Activated CD4-positive, alpha-beta memory T cell treated with anti-CD3 and anti-CD28 coated beads, Interleukin-2, amount 10 ng/mL, durations not matched to agents 7 days and 5 days (primary cell): ENCODE results near the gene GTPBP3. TPM values are rescaled to one million over a fixed set of nuclear protein-coding genes. Genes with fewer than 3 reads are reported as not detected.
"Not testable (repeated sequence)": the region's sequence is repeated elsewhere in the genome, so short reads cannot be mapped to it uniquely, and the experiment has no call there.

ENCODE experiments used
- CTCF ChIA-PET: fragments of 350-600 bp; sonication (Branson Sonifier 250); formaldehyde crosslinking; loops from one replicate; lab custom pipeline; 2021; ENCODE audit warnings: antibody characterized with exemption, inconsistent platforms; lab: Charles Lee
- POLR2A ChIA-PET: fragments of 350-600 bp; sonication (Branson Sonifier 250); formaldehyde crosslinking; loops from one replicate; lab custom pipeline; 2021; ENCODE audit warnings: antibody characterized with exemption; lab: Charles Lee
- DNase-seq: peaks from one replicate; pipeline ENCODE4 v3.0.0-alpha.2; 2020
- H3K27ac Mint-ChIP-seq: one replicate; pipeline ENCODE4 v1.8.0; 2021; ENCODE audit warnings: mild to moderate bottlenecking, mixed read lengths
- H3K27me3 Mint-ChIP-seq: one replicate; pipeline ENCODE4 v1.8.0; 2021; ENCODE audit warnings: mixed read lengths
- H3K36me3 Mint-ChIP-seq: one replicate; pipeline ENCODE4 v1.8.0; 2021; ENCODE audit warnings: low read depth, mixed read lengths
- H3K4me1 Mint-ChIP-seq: one replicate; pipeline ENCODE4 v1.8.0; 2021; ENCODE audit warnings: mixed read lengths
- H3K4me3 Mint-ChIP-seq: one replicate; pipeline ENCODE4 v1.8.0; 2021; ENCODE audit warnings: mild to moderate bottlenecking, mixed read lengths
- H3K9me3 Mint-ChIP-seq: one replicate; pipeline ENCODE4 v1.8.0; 2021; ENCODE audit warnings: mixed read lengths
- total RNA-seq, 2 experiments: library from RNA; stranded (reverse); gene quantifications; one replicate each; pipeline ENCODE4 v1.2.3, GENCODE V29; 2021

Gene GTPBP3, protein sequence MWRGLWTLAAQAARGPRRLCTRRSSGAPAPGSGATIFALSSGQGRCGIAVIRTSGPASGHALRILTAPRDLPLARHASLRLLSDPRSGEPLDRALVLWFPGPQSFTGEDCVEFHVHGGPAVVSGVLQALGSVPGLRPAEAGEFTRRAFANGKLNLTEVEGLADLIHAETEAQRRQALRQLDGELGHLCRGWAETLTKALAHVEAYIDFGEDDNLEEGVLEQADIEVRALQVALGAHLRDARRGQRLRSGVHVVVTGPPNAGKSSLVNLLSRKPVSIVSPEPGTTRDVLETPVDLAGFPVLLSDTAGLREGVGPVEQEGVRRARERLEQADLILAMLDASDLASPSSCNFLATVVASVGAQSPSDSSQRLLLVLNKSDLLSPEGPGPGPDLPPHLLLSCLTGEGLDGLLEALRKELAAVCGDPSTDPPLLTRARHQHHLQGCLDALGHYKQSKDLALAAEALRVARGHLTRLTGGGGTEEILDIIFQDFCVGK
- total RNA-seq = 10 to 100 TPM; 30.2 to 34.2 TPM

DNA sequence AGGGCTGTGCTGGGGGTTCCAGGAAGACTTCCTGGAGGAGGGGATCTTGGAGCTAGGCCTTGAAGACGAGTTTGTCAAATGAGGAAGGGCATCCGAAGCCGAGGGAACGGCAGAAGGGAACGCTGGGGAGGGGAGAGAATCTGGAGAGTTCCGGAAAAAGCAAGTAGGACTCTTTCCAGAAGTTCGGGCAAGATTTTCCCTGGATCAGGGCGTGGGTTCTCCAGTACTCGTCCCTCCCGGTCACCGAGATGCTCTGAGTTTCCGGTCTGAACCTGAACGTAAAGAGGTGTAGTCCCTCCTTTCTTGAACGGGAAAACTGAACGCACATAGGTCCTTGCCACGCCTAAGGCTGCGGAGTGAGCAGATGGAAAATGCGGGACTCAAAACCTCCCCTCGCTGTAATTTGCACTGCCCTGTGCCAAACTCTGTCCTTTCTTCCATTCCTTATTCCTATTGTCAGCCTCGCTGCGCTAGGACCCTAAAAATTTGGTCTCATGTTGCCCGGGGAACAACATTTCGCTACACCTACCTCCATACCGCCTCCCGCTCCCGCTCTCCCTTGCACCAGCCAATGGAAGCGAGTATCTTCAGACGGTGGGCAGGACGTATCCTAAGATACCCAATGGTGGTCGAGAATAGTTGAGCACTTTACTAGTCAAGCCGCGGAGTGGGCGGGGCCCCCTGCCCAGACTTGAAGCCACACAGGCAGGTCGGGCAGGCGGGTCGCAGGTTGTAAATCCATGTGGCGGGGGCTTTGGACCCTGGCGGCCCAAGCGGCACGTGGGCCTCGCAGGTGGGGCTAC lies at the start of gene GTPBP3:
Gene GTPBP3, plus strand, starts transcription at position 682 of the 803 bp plus-strand sequence. Its CDS starts 59 bp downstream, at position 741.
- H3K4me1 Mint-ChIP-seq = peaks cover 55% of the 10 kb centered on the region
- peak within 1 kb of the TSS; percentile 81 for H3K4me3 Mint-ChIP-seq
- ChIA-PET POLR2A (interaction anchor here (0.6 to 5.5 kb wide), 6 partner anchors 24 to 55 kb away, joined by 3 to 50 read pairs (median 4); partner anchors contain the start of genes ABHD8, DDA1 and MRPL34), CTCF (no interaction called here)
- peak within 1 kb of the TSS; percentile 89 for H3K27ac Mint-ChIP-seq
- H3K27me3 Mint-ChIP-seq = no peaks in the 10 kb centered on the region
- H3K9me3 Mint-ChIP-seq = no peaks in the 10 kb centered on the region
- DNase-seq = peak; percentile 98
- H3K36me3 Mint-ChIP-seq = peaks cover 15% of the 10 kb centered on the region

DNA sequence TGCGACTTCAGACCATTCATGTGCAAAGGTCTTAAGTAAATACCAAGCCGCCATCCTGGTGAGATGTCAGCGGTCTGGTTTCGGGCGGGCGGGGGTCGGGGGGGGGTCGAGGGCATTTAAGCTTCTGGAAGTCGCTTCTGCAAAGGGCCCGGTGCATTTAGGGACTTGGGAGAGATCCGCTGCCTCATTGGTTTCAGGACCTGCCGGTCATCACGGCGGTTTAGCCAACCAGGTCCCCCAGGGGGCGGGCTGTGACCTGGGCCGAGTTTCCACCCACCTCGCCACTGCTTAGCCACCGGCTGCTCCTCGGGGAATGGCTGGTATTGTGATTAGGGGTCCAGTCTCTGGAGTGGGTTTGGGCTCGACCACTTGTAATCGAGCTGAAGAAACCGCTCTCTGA lies 47.9 kb upstream of the GTPBP3 start:
- H3K9me3 Mint-ChIP-seq = no peaks in the 10 kb centered on the region
- peaks cover 12% of the 10 kb centered on the region for H3K4me1 Mint-ChIP-seq
- ChIA-PET CTCF (interaction anchor here (2.2 kb wide), 1 partner anchor 16 kb away, joined by 5 read pairs; the partner anchor contains the start of gene MRPL34), POLR2A (interaction anchor here (1.2 to 2.9 kb wide), 2 partner anchors 9 to 22 kb away, joined by 3 to 8 read pairs; partner anchors contain the start of genes ANKLE1 and BABAM1)
- no peak overlapping the region for H3K27ac Mint-ChIP-seq
- H3K36me3 Mint-ChIP-seq = peaks cover 2% of the 10 kb centered on the region
- peak; percentile 55 for DNase-seq
- H3K4me3 Mint-ChIP-seq = no peak overlapping the region
- H3K27me3 Mint-ChIP-seq = peaks cover 3% of the 10 kb centered on the region

GRCh38 chr19:17292301-17293074 lies 44.9 kb upstream of the GTPBP3 start:
- Mint-ChIP-seq H3K27ac (peak overlapping the region; percentile 40), H3K36me3 (peaks cover 2% of the 10 kb centered on the region), H3K9me3 (no peaks in the 10 kb centered on the region), H3K4me3 (peak overlapping the region; percentile 83), H3K4me1 (peaks cover 15% of the 10 kb centered on the region), H3K27me3 (peaks cover 3% of the 10 kb centered on the region)
- ChIA-PET CTCF (interaction anchor here (0.6 to 2.6 kb wide), 22 partner anchors 9 to 127 kb away, joined by 3 to 15 read pairs (median 4); partner anchors contain the start of genes ABHD8, ANKLE1, ANO8 and BABAM1), POLR2A (interaction anchor here (0.8 to 2.9 kb wide), 8 partner anchors 11 to 96 kb away, joined by 3 to 13 read pairs (median 4); partner anchors contain the start of genes ABHD8, ANKLE1 and DDA1)
- peak; percentile 82 for DNase-seq

GRCh38 chr19:17293605-17294004 lies 43.7 kb upstream of the GTPBP3 start:
- H3K4me1 Mint-ChIP-seq = peaks cover 15% of the 10 kb centered on the region
- POLR2A ChIA-PET = interaction anchor here (2.0 to 2.9 kb wide), 2 partner anchors 10 to 13 kb away, joined by 5 to 13 read pairs; partner anchors contain the start of gene ABHD8

DNA sequence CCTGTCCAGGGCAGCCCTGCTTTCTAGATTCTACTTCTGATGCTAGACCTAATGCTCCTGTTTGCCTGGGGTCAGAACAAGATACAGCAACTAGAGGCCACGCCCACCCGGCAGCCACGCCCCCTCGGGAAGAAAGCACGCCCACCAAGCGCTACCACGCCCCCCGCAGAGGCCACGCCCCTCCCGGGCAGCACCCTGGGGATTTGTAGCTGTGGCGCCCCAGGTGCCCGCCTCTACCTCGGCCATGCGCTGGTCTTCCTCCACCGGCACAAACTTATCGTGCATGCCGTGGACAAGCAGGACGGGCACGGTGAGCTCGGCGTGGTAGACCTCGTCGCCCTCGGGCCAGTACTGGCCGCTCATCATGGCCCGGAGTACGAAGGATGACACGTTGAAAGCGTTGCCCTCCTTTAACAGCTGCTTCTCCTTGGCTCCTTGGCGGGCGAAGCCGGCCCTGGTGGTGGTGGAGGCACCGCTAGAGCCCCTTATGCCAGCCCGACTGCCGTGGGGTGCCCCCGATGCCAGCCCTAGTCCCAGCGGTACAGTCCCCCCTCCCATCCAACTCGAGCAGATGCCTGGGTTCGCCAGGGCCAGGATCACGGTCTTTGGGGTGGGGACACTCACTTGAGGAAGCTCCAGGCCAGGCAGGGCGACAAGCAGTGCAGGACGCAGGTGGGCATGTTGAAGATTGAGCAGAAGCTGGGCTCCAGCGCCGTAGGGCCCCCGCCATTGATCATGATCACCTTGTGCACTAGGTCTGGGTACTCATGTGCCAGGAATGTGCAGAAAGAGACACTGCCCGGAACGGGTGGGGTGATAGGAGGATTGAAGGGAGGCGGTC lies 43.1 kb upstream of the GTPBP3 start:
- H3K9me3 Mint-ChIP-seq = no peaks in the 10 kb centered on the region
- peak; percentile 66 for DNase-seq
- H3K4me1 Mint-ChIP-seq = peaks cover 15% of the 10 kb centered on the region
- H3K4me3 Mint-ChIP-seq = no peak overlapping the region
- POLR2A ChIA-PET = interaction anchor here (1.1 to 2.9 kb wide), 2 partner anchors 10 to 215 kb away, joined by 3 to 13 read pairs; partner anchors contain the start of gene ABHD8
- H3K36me3 Mint-ChIP-seq = peaks cover 7% of the 10 kb centered on the region
- CTCF ChIA-PET = interaction anchor here (1.1 kb wide), 1 partner anchor 92 kb away, joined by 5 read pairs; no protein-coding TSS in a partner anchor
- no peak overlapping the region for H3K27ac Mint-ChIP-seq
- peaks cover 3% of the 10 kb centered on the region for H3K27me3 Mint-ChIP-seq

More at GRCh38 chr19:17293605-17294004, 43.7 kb upstream of the GTPBP3 start:
- Mint-ChIP-seq H3K27me3 (peaks cover 3% of the 10 kb centered on the region), H3K36me3 (peaks cover 7% of the 10 kb centered on the region), H3K4me3 (no peak overlapping the region), H3K27ac (no peak overlapping the region), H3K9me3 (no peaks in the 10 kb centered on the region)
- DNase-seq = no peak
- CTCF ChIA-PET = interaction anchor here (0.8 to 1.8 kb wide), 12 partner anchors 10 to 126 kb away, joined by 3 to 11 read pairs (median 6); partner anchors contain the start of genes ABHD8, ANO8, BABAM1 and MRPL34

DNA sequence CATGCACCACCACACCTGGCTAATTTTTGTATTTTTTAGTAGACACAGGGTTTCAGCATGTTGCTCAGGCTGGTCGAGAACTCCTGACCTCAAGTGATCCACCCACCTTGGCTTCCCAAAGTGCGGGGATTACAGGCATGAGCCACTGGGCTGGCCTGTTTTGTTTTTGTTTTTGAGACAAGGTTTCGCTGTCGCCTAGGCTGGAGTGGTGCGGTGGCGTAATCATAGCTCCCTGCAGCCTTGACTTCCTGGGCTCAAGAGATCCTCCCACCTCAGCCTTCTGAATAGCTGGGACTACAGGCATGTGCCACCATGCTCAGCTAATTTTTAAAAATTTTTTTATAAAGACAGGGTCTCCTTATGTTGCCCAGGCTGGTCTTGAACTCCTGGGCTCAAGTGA lies 41.8 kb upstream of the GTPBP3 start:
- H3K36me3 Mint-ChIP-seq, H3K27ac Mint-ChIP-seq, H3K27me3 Mint-ChIP-seq, H3K4me3 Mint-ChIP-seq, H3K9me3 Mint-ChIP-seq, DNase-seq, POLR2A ChIA-PET: not testable (repeated sequence)
- H3K4me1 Mint-ChIP-seq = peaks cover 15% of the 10 kb centered on the region
- CTCF ChIA-PET = interaction anchor here (0.6 kb wide), 2 partner anchors 10 to 15 kb away, joined by 4 to 5 read pairs; no protein-coding TSS in a partner anchor

DNA sequence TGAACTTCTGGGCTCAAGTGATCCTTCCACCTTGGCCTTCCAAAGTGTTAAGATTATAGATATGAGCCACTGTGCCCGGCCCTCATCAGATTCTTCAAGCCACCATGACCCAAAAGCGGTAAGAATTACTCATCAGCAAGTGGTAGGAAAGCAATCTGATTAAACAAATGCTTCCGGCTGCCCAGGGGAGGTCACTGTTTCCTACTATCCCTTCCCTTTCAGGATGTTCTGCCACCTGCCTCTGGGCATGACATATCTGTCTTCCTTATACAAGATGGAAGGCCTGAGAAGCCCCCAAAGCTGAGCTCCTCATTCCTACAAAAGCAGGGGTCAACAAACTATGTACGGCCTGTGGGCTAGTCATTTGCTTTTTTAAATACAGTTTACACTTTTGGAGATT lies 41.1 kb upstream of the GTPBP3 start:
- Mint-ChIP-seq H3K9me3 (no peaks in the 10 kb centered on the region), H3K27ac (no peak overlapping the region), H3K4me1 (peaks cover 15% of the 10 kb centered on the region), H3K27me3 (no peaks in the 10 kb centered on the region), H3K4me3 (no peak overlapping the region), H3K36me3 (peaks cover 7% of the 10 kb centered on the region)
- ChIA-PET POLR2A (no interaction called here), CTCF (interaction anchor here (0.6 kb wide), 2 partner anchors 9 to 16 kb away, joined by 4 to 5 read pairs; no protein-coding TSS in a partner anchor)
- no peak for DNase-seq

DNA sequence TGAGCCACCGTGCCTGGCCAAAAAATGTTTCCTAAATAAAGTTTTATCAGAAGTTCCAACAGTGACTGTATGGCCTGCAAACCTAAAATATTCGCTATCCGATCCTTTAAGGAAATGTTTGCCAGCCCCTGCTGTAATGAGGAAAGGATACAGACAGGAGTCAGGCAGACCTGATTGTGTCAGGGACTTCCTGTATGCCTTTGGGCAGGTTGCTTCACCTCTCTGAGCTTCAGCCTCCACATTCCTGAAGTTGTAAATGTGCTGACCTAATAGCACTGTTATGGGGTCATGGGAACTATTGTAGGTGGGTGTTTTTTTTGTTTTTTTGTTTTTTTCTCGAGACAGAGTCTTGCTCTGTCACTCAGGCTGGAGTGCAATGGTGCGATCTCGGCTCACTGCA lies 40.4 kb upstream of the GTPBP3 start:
- H3K4me3 Mint-ChIP-seq = no peak overlapping the region
- H3K36me3 Mint-ChIP-seq = peaks cover 7% of the 10 kb centered on the region
- POLR2A ChIA-PET = no interaction called here
- CTCF ChIA-PET = interaction anchor here (0.7 kb wide), 1 partner anchor 169 kb away, joined by 3 read pairs; no protein-coding TSS in a partner anchor
- H3K4me1 Mint-ChIP-seq = peaks cover 13% of the 10 kb centered on the region
- H3K9me3 Mint-ChIP-seq = no peaks in the 10 kb centered on the region
- no peaks in the 10 kb centered on the region for H3K27me3 Mint-ChIP-seq
- no peak overlapping the region for H3K27ac Mint-ChIP-seq
- no peak for DNase-seq

- Mint-ChIP-seq H3K27me3 (no peaks in the 10 kb centered on the region), H3K4me3 (no peak overlapping the region), H3K9me3 (no peaks in the 10 kb centered on the region), H3K27ac (no peak overlapping the region), H3K4me1 (peaks cover 30% of the 10 kb centered on the region), H3K36me3 (peaks cover 7% of the 10 kb centered on the region)
- CTCF ChIA-PET = no interaction called here
- POLR2A ChIA-PET = interaction anchor here (1.2 kb wide), 1 partner anchor 34 kb away, joined by 3 read pairs; the partner anchor contains the start of gene BABAM1
- DNase-seq = no peak
Measured at GRCh38 chr19:17300992-17301619, 36.2 kb upstream of the GTPBP3 start.

DNA sequence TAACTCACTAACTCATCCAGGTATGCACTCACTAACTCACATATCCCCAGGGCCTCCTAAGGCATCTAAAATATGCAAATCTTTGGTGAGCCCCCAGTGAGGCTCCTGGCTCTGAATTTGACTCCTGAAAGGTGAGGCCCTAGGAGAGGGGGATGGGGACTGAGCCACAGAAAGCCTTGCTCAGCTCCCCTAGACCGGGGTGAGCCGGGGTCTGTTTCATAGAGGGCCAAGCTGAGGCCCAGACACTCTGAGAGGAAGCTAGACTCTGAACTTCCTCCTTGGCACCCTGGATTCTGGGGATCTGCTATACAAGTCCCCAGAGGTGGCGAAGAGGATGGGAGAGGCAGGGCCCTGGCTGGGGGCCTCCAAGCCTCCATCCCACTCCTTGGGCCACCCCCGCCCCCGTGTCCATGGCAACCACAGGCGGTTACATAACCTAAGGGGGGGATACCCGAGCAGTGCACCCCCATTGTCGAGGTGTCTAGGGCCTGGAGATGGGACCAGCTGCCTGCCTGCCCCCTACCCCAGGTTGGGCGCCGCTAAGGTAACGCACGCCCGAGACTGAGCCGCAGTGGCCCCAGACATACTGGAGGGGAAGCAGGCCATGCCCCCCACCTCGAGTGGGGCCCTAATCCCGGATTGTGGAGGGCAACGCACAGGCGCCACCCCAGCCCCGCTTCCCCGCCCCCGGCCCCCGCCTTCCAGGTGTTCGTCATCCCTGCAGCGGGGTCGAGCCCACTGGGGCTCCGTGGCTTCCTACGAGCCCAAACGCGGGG lies 34.8 kb upstream of the GTPBP3 start:
- Mint-ChIP-seq H3K36me3 (peaks cover 5% of the 10 kb centered on the region), H3K4me3 (peak overlapping the region; percentile 69), H3K4me1 (peaks cover 41% of the 10 kb centered on the region), H3K9me3 (no peaks in the 10 kb centered on the region), H3K27me3 (no peaks in the 10 kb centered on the region), H3K27ac (no peak overlapping the region)
- no peak for DNase-seq
- ChIA-PET CTCF (interaction anchor here (0.6 to 3.1 kb wide), 4 partner anchors 9 to 32 kb away, joined by 3 to 32 read pairs (median 4); partner anchors contain the start of gene ANO8), POLR2A (interaction anchor here (1.2 to 4.8 kb wide), 4 partner anchors 9 to 35 kb away, joined by 3 to 50 read pairs (median 8); partner anchors contain the start of genes ANO8 and BABAM1)
